Posterior vena cava (tissue), 2 donors: Measurements from ENCODE around the gene USP10. TPM values are rescaled to one million over a fixed set of nuclear protein-coding genes. Genes with fewer than 3 reads are reported as not detected.

Experiments used
- DNase-seq: peaks from one replicate; pipeline ENCODE4 v3.0.0-alpha.2; 2020; ENCODE audit warnings: low spot score
- intact Hi-C, 2 donors: fragments of 100-400 bp; cut with DNase I; formaldehyde crosslinking; loops; one replicate each; pipeline versions ENCODE4 v1.14.1 to v1.14.2; 2022 to 2023
- total RNA-seq, 2 donors: library from RNA; stranded (reverse); fragmentation: NEBNext Ultra II Directional; extraction: Animal tissue kit (Norgen Biotek cat#: 25700); gene quantifications; one replicate each; pipeline ENCODE4 v1.2.1, GENCODE V29; 2021
- donor health status: DM: yes; HTN: yes; CAD: no.
- donor health status: DM: yes; HTN: yes; CAD: no.

The USP10 gene
- total RNA-seq, 2 donors from 2014 or later = 64.3 to 68.1 TPM

DNA sequence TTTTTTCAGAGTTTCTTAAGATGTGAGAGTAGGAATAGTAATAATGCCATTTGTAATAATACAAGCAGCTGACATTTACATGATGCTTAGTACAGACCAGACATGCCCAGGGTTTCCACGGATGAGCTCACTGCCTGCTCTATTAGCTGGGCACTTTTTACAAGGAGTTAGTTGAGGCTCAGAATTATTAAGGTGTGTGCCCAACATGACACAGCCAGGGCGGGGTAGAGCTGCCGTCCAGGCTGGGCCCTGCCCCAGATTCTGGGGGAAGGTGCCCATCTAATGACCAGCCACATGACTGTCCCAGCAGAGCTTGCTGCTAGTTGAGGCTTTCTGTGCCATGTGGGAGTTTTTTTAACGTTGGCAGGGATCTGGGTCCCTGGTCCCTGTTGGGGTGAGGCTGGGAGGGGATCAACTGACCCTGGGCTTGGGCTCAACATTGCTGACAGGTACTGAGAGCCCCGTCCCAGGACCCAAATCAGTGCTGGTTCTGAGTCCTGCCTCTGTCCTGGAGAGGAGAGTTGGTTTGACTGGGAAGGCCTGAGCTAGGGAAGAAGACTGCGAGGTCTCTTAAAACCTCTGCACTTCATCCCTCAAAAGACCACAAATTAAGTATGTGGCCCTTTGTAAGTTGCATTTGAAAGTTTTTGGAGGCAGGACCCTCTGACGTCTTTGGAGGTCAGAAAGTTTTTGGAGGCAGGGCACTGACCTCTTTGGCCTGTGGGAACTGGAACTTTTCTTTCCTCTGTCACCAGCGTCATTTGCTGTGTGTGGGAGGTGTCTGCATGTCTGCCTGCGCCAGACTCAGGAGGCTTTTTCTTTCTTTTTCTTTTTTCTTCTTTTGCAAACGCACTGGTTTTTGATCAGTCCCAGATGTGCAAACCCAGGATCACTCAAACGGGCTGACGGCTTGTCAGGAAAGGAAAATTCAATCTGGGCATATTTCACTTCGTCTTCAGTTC lies 122.2 kb downstream of the USP10 start:
- DNase-seq = no peak
- intact Hi-C loops = loop anchor here in 1 of 2 donors (2.0 kb wide), 1 partner anchor 61 kb away; no protein-coding TSS in a partner anchor

DNA sequence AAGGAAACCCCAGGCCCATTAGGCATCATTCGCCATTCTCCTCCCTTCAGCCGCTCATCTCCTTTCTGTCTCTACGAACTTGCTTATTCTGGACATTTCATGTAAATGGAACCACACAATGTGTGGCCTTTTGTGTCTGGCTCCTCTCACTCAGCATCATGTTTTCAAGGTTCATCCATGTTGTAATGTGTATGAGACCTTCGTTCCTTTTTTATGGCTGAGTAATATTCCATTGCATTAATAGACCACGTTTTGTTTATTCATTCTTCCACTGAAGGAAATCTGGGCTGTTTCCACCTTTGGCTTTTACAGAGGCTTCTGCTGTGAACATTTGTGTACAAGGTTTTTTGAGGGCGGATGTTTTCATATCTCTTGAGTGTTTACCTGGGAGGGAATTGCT lies 123.2 kb downstream of the USP10 start:
- intact Hi-C loops = no loop called here
- DNase-seq = no peak

DNA sequence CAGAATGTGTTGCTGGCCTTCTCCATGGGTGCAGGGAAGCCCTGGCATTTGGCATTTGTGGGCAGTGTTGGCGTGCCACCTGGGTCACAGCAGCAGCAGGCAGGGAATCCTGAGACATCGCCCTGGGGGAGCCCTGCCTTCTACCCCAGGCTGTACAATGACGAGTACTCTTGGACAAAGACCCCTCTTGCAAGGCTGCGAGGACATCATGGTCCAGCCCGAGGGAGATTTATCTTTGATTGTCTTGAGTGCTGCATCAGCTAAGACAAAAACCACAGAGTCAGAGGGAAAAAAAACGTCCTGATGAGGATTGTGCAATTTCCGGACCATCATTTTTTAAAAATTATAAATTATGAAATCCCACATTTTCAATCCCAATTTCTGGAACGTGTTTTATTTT lies 123.7 kb downstream of the USP10 start:
- DNase-seq = no peak
- intact Hi-C loops = no loop called here

DNA sequence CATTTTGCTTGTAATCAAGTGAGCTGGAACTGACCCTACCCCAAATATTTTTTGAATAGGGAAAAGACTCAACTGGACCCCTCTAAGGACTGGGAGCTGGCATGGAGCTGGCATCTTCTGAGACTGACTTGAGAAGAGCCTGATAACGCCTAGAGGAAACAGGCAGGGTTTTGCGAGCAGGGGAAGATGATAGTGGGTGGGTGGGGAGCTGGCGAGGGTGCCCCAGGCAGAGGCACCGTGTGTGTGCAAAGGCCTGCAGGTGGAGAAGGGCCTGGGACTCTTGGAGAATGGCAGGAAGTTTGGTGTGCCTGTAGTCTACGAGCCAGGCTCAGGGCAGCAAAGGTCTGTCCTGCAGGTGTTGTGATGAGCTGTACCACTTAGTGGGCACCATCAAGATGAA lies 124.1 kb downstream of the USP10 start:
- DNase-seq = no peak
- intact Hi-C loops = no loop called here

DNA sequence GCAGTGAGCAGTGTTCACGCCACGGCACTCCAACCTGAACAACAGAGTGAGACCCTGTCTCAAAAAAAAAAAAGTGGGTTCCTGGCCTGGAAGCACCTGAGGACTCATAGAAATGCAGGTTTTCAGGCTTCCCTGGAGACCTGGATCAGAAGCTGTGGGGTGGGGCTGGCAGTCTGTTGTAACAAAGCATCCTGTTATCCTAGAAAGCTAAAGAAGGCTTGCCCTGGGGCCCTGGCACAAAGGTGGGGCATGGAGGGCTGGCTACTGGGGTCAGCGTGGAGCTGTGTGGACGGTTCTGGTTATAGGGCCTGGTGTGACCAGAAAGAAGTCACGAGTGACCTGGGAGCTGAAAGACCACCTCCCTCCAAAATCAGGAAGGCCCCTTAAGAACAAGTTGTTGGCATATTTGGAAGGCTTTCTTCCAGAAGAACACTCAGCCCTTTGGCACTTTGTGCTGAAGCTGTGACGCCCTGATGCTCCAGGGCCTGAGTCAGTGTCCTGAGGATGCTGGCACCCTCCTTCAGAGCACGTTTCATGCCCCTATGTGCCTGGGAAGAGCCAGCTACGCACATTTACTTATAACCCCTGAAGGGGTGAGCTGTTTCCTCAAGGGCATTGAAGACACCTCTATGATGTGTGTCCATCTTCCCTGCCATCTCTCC lies 126.2 kb downstream of the USP10 start:
- intact Hi-C loops = no loop called here
- no peak for DNase-seq

DNA sequence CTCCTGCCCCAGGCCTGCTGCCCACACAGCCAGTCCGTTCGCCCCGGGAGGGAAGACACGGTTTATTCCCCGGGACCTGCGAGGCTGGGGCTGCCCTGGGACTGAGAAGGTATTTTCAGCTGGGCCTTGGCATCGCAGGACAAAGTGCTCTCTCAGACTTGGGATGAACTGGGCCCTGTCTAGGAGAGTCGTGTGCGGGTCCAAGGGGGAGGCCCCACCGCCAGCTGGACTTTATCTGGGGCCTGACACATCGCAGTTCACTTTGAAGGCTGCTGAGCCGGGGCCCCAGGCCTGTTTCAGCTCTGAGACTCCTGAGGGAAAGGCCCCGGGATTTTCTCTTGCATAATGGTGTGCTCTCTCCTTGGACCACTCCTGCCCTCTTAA lies 126.8 kb downstream of the USP10 start:
- no peak for DNase-seq
- intact Hi-C loops = no loop called here

DNA sequence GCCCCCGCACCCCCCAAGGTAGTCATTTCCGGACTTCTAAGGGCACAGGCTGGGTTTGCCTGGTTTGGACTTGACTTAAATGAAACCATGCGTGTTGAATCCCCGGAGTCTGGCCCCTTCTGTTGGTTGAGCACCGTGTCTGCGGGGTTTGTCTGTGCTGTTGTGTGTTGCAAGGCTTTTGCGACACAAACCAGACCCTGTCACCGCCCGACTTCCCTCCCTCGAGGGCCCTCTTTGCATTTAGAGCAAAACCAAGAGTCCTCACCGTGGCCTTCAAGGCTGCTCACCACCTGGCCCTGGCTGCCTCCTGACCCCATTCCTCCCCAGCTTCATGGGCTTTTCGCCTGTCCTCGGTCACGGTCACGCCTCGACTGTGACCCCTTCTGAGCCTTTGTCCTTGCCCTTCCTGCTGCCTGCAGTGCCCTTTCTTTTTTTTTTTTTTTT lies 127.4 kb downstream of the USP10 start:
- intact Hi-C loops = no loop called here
- no peak for DNase-seq

DNA sequence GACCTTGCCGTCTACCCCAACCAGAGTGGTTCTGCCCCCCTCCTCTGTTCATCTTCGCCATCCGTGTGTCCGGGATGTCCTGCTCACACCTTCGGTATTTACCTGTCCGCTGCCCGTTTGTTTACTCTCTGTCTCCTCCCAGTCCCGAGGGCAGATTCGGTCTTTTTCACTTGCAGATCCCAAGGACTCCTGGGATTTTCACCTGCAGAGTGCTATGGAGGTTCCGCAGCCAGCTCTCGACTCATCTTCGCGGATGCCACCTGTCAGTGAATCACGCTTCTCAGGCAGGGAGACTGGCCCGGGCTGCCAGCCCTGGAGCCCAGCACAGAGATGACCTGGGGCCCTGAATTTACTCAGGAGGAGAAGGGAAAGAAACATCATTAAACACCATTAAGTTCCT lies 128.1 kb downstream of the USP10 start:
- intact Hi-C loops = no loop called here
- no peak for DNase-seq

DNA sequence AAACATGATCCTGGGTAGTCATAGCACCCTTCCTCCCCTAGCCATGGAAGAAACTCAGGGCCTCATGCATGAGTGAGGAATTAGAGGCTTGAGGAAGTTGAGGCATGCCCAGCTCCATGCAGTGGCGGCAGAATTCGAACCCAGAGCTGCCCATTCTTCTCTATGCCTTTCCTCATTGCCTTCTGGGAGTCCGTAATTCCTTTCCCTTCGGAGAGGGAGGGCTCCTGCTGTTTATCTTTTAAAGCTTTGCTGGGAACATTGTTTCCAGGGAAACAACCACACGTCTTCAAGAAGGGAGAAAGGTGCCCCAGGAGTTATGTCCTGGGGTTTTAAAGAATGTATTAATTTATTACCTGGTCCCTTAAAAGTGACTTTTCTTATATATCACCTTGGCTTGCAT lies 128.5 kb downstream of the USP10 start:
- no peak for DNase-seq
- intact Hi-C loops = no loop called here

Other genes with a start within 250 kb of the USP10 start
- gene MEAK7, start 195.3 kb upstream of the USP10 start, total RNA-seq = 10 to 100 TPM; 14.0 to 16.7 TPM
- gene COTL1, start 81.9 kb upstream of the USP10 start, total RNA-seq = 10 to 100 TPM; 55.0 to 66.0 TPM
- gene KLHL36, start 51.5 kb upstream of the USP10 start, total RNA-seq = 10 to 100 TPM; 48.5 to 49.4 TPM
- 100 to 1,000 TPM; 259 to 311 TPM for gene CRISPLD2, start 120.0 kb downstream of the USP10 start, total RNA-seq